Uterus (tissue), 2 donors: Measurements from ENCODE around the gene RALGPS1.

Source experiments
- POLR2A ChIP-seq, 2 donors: fragments of 450-650 bp; IDR thresholded peaks; one replicate each; pipeline ENCODE4 v1.6.1; 2016; ENCODE audit warnings: antibody characterized with exemption in 2 of 2, mild to moderate bottlenecking in 1 of 2, moderate library complexity in 1 of 2
- TF ChIP-seq, protein P1 (sequence below), 4 experiments: fragments of 200-600 bp in 2 of 4; fragments of 450-650 bp in 2 of 4; sonication (generic) in 2 of 4; IDR thresholded peaks; one replicate each; pipeline ENCODE4 v1.5.1; 2016 to 2019; ENCODE audit warnings: antibody characterized with exemption in 4 of 4, mild to moderate bottlenecking in 2 of 4, moderate library complexity in 1 of 4

DNA sequence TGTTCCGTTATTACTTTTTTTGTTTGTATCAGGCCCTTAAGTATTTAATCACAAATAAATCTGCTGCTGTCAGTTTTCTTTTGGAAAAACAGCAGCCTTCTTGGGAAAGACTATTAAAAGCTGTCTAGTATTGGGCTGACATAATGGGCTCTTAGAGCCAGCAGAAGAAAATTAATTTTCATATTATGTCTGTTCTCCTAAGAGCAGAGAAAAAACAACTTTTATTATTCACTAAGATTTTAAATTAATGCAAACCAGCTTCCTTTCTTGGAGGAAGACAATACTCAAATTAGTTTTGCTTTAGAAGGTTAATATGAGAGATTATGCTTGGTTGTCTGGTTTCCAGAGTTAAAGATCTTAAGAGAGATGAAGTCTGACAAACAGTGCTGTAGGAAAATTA is 319.4 kb downstream of the RALGPS1 start:
- TF ChIP-seq POLR2A (IDR thresholded peaks at IDR 0.05): no peak
- TF ChIP-seq, protein P1, sequence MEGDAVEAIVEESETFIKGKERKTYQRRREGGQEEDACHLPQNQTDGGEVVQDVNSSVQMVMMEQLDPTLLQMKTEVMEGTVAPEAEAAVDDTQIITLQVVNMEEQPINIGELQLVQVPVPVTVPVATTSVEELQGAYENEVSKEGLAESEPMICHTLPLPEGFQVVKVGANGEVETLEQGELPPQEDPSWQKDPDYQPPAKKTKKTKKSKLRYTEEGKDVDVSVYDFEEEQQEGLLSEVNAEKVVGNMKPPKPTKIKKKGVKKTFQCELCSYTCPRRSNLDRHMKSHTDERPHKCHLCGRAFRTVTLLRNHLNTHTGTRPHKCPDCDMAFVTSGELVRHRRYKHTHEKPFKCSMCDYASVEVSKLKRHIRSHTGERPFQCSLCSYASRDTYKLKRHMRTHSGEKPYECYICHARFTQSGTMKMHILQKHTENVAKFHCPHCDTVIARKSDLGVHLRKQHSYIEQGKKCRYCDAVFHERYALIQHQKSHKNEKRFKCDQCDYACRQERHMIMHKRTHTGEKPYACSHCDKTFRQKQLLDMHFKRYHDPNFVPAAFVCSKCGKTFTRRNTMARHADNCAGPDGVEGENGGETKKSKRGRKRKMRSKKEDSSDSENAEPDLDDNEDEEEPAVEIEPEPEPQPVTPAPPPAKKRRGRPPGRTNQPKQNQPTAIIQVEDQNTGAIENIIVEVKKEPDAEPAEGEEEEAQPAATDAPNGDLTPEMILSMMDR (IDR thresholded peaks at IDR 0.05): no peak
